HepG2 (cell line): ENCODE data around the gene CAND1. TPM values are rescaled to one million over a fixed set of nuclear protein-coding genes. Genes with fewer than 3 reads are reported as not detected.

Experiments used
- ATAC-seq: fragments of 200-7000 bp; cut with Tn5 transposase; 3 replicates; pipeline ENCODE4 v1.9.1; 2020; ENCODE audit warnings: mild to moderate bottlenecking, moderate library complexity
- BruUV-seq: library from RNA; stranded (reverse); fragments of 400-500 nt; replicated peaks from 2 replicates; lab custom pipeline; 2021; lab: Mats Ljungman, UMichigan
- CTCF ChIA-PET: fragments of 300-600 bp; formaldehyde crosslinking; extraction: SDS; loops from one replicate; lab custom pipeline; 2021; ENCODE audit warnings: low total read pairs, inconsistent platforms, low intra/inter-chr PET ratio; lab: Yijun Ruan, JAX
- POLR2A ChIA-PET: fragments of 350-600 bp; sonication (Branson Sonifier 250); formaldehyde crosslinking; loops from one replicate; lab custom pipeline; 2020; ENCODE audit warnings: antibody characterized with exemption, inconsistent platforms; lab: Yijun Ruan, JAX
- DNase-seq: peaks from one replicate; pipeline ENCODE4 v3.0.0-alpha.2; 2015; ENCODE audit warnings: low spot score
- FAIRE-seq: peaks from 3 replicates; lab custom pipeline; 2011; peaks lifted over from hg19 to GRCh38; lab: Jason Lieb, UNC
- H2AFZ ChIP-seq: one replicate; pipeline ENCODE4 v1.6.1; 2011; ENCODE audit warnings: low read length, inconsistent platforms
- H3K27ac ChIP-seq: fragments of 300-600 bp; 3 replicates; pipeline ENCODE4 v1.8.0; 2011; ENCODE audit warnings: mixed run types, mild to moderate bottlenecking, mixed read lengths, low read length, inconsistent platforms; ENCODE audit not compliant: insufficient read depth; ENCODE audit errors: extremely low read length
- H3K27me3 ChIP-seq, 2 experiments: fragments of 200-600 bp in 1 of 2; 2 replicates in 1 of 2; 3 replicates in 1 of 2; pipeline versions ENCODE4 v1.6.0 to v1.8.0; 2011; ENCODE audit warnings: low read length in 2 of 2, mild to moderate bottlenecking in 2 of 2, moderate library complexity in 2 of 2, inconsistent platforms in 1 of 2; ENCODE audit not compliant: insufficient read depth in 2 of 2, control insufficient read depth in 1 of 2
- H3K36me3 ChIP-seq, 2 experiments: fragments of 200-600 bp in 1 of 2; replicated peaks in 1 of 2; 2 replicates in 1 of 2; 3 replicates in 1 of 2; pipeline versions ENCODE4 v1.5.1 to v1.8.0; 2011; ENCODE audit warnings: low read length in 2 of 2, inconsistent platforms in 1 of 2; ENCODE audit not compliant: insufficient read depth in 2 of 2, control insufficient read depth in 1 of 2
- H3K4me1 ChIP-seq: 2 replicates; pipeline ENCODE4 v1.5.1; 2012; ENCODE audit warnings: low read length, inconsistent platforms; ENCODE audit not compliant: insufficient read depth
- H3K4me2 ChIP-seq: 2 replicates; pipeline ENCODE4 v1.6.0; 2011; ENCODE audit warnings: low read depth, low read length, inconsistent platforms
- H3K4me3 ChIP-seq, 3 experiments: fragments of 200-600 bp in 1 of 3; sonication (generic), shearing (Covaris generic) in 1 of 3; replicated peaks in 1 of 3; 2 replicates each; pipeline ENCODE4 v1.5.1; 2011 to 2016; ENCODE audit warnings: low read length in 3 of 3, inconsistent platforms in 2 of 3, low read depth in 2 of 3, mild to moderate bottlenecking in 2 of 3, control low read depth in 1 of 3, mixed read lengths in 1 of 3; ENCODE audit not compliant: insufficient read depth in 1 of 3
- H3K79me2 ChIP-seq: one replicate; pipeline ENCODE4 v1.6.1; 2011; ENCODE audit warnings: low read length, inconsistent platforms; ENCODE audit not compliant: insufficient read depth
- H3K9ac ChIP-seq: 2 replicates; pipeline ENCODE4 v1.6.0; 2011; ENCODE audit warnings: mild to moderate bottlenecking, low read depth, low read length, inconsistent platforms; ENCODE audit not compliant: insufficient read depth
- H3K9me3 ChIP-seq: 2 replicates; pipeline ENCODE4 v1.5.1; 2012; ENCODE audit warnings: mild to moderate bottlenecking, low read length
- H4K20me1 ChIP-seq: 2 replicates; pipeline ENCODE4 v1.6.0; 2011; ENCODE audit warnings: inconsistent platforms, mild to moderate bottlenecking, low read length, moderate library complexity; ENCODE audit not compliant: insufficient read depth
- JUN ChIP-seq: sonication (generic); formaldehyde crosslinking; IDR thresholded peaks from 2 replicates; pipeline ENCODE4 v1.4.0; 2020; ENCODE audit warnings: mild to moderate bottlenecking, missing genetic modification reagents
- U2AF2 ChIP-seq: fragments of 200-400 bp; formaldehyde crosslinking; IDR thresholded peaks from 2 replicates; pipeline ENCODE4 v1.6.1; 2017; ENCODE audit warnings: low read depth, mild to moderate bottlenecking, low read length
- ZNF253 ChIP-seq: sonication (generic); formaldehyde crosslinking; IDR thresholded peaks from 2 replicates; pipeline ENCODE4 v1.8.0; 2022; ENCODE audit warnings: mild to moderate bottlenecking, missing genetic modification reagents, borderline replicate concordance
- ZNF639 ChIP-seq: conservative IDR thresholded peaks from 2 replicates; pipeline ENCODE4 v1.6.1; 2018; ENCODE audit warnings: missing genetic modification reagents
- WGBS: methylation state at CpG from one replicate; pipeline ENCODE4 v1.1.6; 2017; ENCODE audit warnings: low lambda C conversion rate; 5-methylcytosine and 5-hydroxymethylcytosine counted together
- in situ Hi-C: cut with HindIII; loops from 2 replicates; pipeline ENCODE4 v1.10.0; 2017; ENCODE audit warnings: low pct_unique_long_range_greater_than_20kb; ENCODE audit not compliant: extremely low pct_ligation_motif_present
- intact Hi-C: fragments of 100-400 bp; cut with micrococcal nuclease; formaldehyde crosslinking; loops from one replicate; pipeline ENCODE4 v1.10.0; 2022; ENCODE audit not compliant: unreplicated experiment
- polyA plus RNA-seq, 8 experiments: library from polyadenylated mRNA; depleted of rRNA in 3 of 8; stranded (reverse) in 7 of 8; unstranded in 1 of 8; fragments of >200 nt; fragmentation: Illumina TruSeq in 4 of 8; extraction: Trizol in 4 of 8; gene quantifications; 2 replicates each; pipeline versions ENCODE4 v1.2.1 to v1.2.3, GENCODE V29; 2011 to 2016; ENCODE audit warnings: low read depth in 4 of 8, missing spikeins in 1 of 8, mixed read lengths in 1 of 8; ENCODE audit not compliant: insufficient read depth in 1 of 8
- total RNA-seq, 5 experiments: library from RNA; depleted of rRNA; stranded (reverse); fragments of >200 nt; fragmentation: Illumina TruSeq; extraction: Trizol; gene quantifications; 2 replicates each; pipeline ENCODE4 v1.2.3, GENCODE V29; 2016; ENCODE audit warnings: low read depth in 1 of 5
- TF ChIP-seq, protein P1 (sequence below), 2 experiments: sonication (generic) in 1 of 2; formaldehyde crosslinking in 1 of 2; IDR thresholded peaks; 2 replicates each; pipeline versions ENCODE4 v1.5.1 to v1.6.1; 2011 to 2020; ENCODE audit warnings: borderline replicate concordance in 1 of 2, low read depth in 1 of 2, low read length in 1 of 2, mild to moderate bottlenecking in 1 of 2, missing genetic modification reagents in 1 of 2, moderate library complexity in 1 of 2
- TF ChIP-seq, protein P2 (sequence below): sonication (generic); formaldehyde crosslinking; IDR thresholded peaks from 2 replicates; pipeline ENCODE4 v1.5.0; 2020; ENCODE audit warnings: missing genetic modification reagents

The CAND1 gene
- total and polyA plus RNA-seq, 2 of the 13 experiments (the other 11 are each of a cell fraction or from before 2014, with no cell fraction given), result 56.2 to 138 TPM

DNA sequence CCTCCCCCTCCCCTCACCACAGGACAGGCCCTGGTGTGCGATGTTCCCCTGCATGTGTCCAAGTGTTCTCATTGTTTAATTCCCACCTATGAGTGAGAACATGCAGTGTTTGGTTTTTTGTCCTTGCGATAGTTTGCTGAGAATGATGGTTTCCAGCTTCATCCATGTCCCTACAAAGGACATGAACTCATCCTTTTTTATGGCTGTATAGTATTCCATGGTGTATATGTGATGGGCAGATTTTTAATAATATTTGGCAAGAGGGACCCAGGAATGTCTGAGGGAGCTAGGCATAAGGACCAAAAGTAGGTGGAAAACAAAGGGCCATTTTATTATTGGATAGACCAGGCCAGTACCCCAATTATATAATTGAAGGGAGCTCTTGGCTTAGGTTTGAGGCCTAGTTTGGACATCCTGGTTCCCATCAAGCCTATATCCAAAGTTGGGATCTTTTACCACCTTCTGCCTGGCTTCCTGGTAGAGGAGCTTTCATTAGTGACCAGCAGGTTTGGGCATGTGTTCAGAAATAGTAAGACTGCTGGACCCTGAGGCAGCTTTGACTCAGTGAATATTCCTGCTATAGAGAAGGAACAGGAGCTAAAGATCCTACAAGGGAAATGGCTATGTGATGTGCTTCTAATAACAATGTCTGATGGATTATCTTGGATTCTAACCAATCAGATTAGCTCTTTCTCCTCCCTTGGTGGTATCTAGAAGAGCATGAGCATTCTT lies 76.0 kb downstream of the CAND1 start (continued):
- TF ChIP-seq, protein P1, sequence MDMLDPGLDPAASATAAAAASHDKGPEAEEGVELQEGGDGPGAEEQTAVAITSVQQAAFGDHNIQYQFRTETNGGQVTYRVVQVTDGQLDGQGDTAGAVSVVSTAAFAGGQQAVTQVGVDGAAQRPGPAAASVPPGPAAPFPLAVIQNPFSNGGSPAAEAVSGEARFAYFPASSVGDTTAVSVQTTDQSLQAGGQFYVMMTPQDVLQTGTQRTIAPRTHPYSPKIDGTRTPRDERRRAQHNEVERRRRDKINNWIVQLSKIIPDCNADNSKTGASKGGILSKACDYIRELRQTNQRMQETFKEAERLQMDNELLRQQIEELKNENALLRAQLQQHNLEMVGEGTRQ (IDR thresholded peaks at IDR 0.05; ENCODE audit: low read depth, low read length), result no peak
- TF ChIP-seq, protein P1 (CRISPR knock-in tag; IDR thresholded peaks at IDR 0.05; ENCODE audit: borderline replicate concordance), result no peak
- TF ChIP-seq ZNF253 (CRISPR knock-in tag) (no peak), U2AF2 (no peak)

- no peak for ATAC-seq
- intact Hi-C loops, result no loop called here
- Histone ChIP-seq H3K36me3 (no peaks in the 10 kb centered on the region), H3K4me1 (peaks cover 5% of the 10 kb centered on the region; the same call in 1 of the 2 replicates), H3K4me2 (no peak overlapping the region), H4K20me1 (no peaks in the 10 kb centered on the region), H3K4me3 (no peak overlapping the region), H3K27ac (no peak overlapping the region), H3K9ac (no peak overlapping the region), H3K27me3 (no peaks in the 10 kb centered on the region), H3K79me2 (no peaks in the 10 kb centered on the region), H3K9me3 (no peaks in the 10 kb centered on the region), H2AFZ (no peak overlapping the region)
- WGBS, result 18% methylated on average over 2 of the region's 2 CpGs
- in situ Hi-C loops, result no loop called here
- TF ChIP-seq, protein P2, sequence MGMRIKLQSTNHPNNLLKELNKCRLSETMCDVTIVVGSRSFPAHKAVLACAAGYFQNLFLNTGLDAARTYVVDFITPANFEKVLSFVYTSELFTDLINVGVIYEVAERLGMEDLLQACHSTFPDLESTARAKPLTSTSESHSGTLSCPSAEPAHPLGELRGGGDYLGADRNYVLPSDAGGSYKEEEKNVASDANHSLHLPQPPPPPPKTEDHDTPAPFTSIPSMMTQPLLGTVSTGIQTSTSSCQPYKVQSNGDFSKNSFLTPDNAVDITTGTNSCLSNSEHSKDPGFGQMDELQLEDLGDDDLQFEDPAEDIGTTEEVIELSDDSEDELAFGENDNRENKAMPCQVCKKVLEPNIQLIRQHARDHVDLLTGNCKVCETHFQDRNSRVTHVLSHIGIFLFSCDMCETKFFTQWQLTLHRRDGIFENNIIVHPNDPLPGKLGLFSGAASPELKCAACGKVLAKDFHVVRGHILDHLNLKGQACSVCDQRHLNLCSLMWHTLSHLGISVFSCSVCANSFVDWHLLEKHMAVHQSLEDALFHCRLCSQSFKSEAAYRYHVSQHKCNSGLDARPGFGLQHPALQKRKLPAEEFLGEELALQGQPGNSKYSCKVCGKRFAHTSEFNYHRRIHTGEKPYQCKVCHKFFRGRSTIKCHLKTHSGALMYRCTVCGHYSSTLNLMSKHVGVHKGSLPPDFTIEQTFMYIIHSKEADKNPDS (CRISPR knock-in tag), result no peak
- TF ChIP-seq U2AF2 (no peak), JUN (no peak), ZNF639 (CRISPR knock-in tag) (no peak)
- no TSS peak for BruUV-seq
- FAIRE-seq, result no peak
- ChIA-PET POLR2A (no interaction called here), CTCF (no interaction called here)
- no peak for DNase-seq
These were observed 79.5 kb downstream of the CAND1 start for GRCh38 chr12:67348683-67349082.
